A172 (cell line): ENCODE results near the gene ETV1. TPM values are rescaled to one million over a fixed set of nuclear protein-coding genes. Genes with fewer than 3 reads are reported as not detected.
A peak's percentile ranks its signal among the peaks of the same experiment; 100 is the strongest.

ENCODE experiments used
- DNase-seq: peaks from one replicate; pipeline ENCODE4 v3.0.0-alpha.2; 2015; ENCODE audit warnings: low spot score
- total RNA-seq: library from RNA; depleted of rRNA; stranded (reverse); fragments of >200 nt; shearing (Covaris generic); gene quantifications from 2 replicates; pipeline ENCODE4 v1.2.3, GENCODE V29; 2014

The ETV1 gene
- total RNA-seq, 1 experiment from 2014 or later = 5.2 TPM

GRCh38 chr7:13879994-13880686, 109.3 kb downstream of the ETV1 start:
- DNase-seq = peak; percentile 82

- DNase-seq = no peak
Measured at GRCh38 chr7:13879143-13879542, 110.3 kb downstream of the ETV1 start.

GRCh38 chr7:13878154-13878553, 111.3 kb downstream of the ETV1 start:
- DNase-seq = no peak

- no peak for DNase-seq
Measured at GRCh38 chr7:13875496-13876074, 113.9 kb downstream of the ETV1 start.

- peak; percentile 26 for DNase-seq
Measured at GRCh38 chr7:13874783-13875182, 114.7 kb downstream of the ETV1 start.

GRCh38 chr7:13872709-13873108, 116.8 kb downstream of the ETV1 start:
- no peak for DNase-seq

GRCh38 chr7:13871008-13871407, 118.5 kb downstream of the ETV1 start:
- DNase-seq = no peak

- no peak for DNase-seq
Measured at GRCh38 chr7:13860734-13861133, 128.7 kb downstream of the ETV1 start.

- DNase-seq = no peak
Measured at GRCh38 chr7:13856012-13856411, 133.5 kb downstream of the ETV1 start.

- no peak for DNase-seq
Measured at GRCh38 chr7:13852281-13852968, 137.0 kb downstream of the ETV1 start.

GRCh38 chr7:13851736-13852135, 137.7 kb downstream of the ETV1 start:
- DNase-seq = no peak

GRCh38 chr7:13850185-13850752, 139.2 kb downstream of the ETV1 start:
- DNase-seq = peak; percentile 98

- DNase-seq = no peak
Measured at GRCh38 chr7:13849163-13849892, 140.1 kb downstream of the ETV1 start.

GRCh38 chr7:13848681-13849131, 140.8 kb downstream of the ETV1 start:
- DNase-seq = no peak

- no peak for DNase-seq
Measured at GRCh38 chr7:13846386-13846785, 143.1 kb downstream of the ETV1 start.

GRCh38 chr7:13845601-13846000, 143.9 kb downstream of the ETV1 start:
- no peak for DNase-seq

- DNase-seq = no peak
Measured at GRCh38 chr7:13844954-13845353, 144.5 kb downstream of the ETV1 start.

GRCh38 chr7:13841284-13841683, 148.2 kb downstream of the ETV1 start:
- no peak for DNase-seq
